Spinal cord (tissue), 10 donors: ENCODE measurements around the gene FBXW8. TPM values are rescaled to one million over a fixed set of nuclear protein-coding genes. Genes with fewer than 3 reads are reported as not detected.

ENCODE experiments used
- DNase-seq, 6 donors: peaks; one replicate each; pipeline versions ENCODE4 v3.0.0 to v3.0.0-alpha.2; 2013 to 2015; ENCODE audit warnings: low spot score in 6 of 6, low read depth in 4 of 6
- H3K27ac ChIP-seq: one replicate; pipeline ENCODE4 v1.5.1; 2013; ENCODE audit warnings: low read depth, low read length, control low read depth
- H3K27me3 ChIP-seq: one replicate; pipeline ENCODE4 v1.6.1; 2013; ENCODE audit warnings: low read length; ENCODE audit not compliant: control insufficient read depth, insufficient read depth
- H3K36me3 ChIP-seq: one replicate; pipeline ENCODE4 v1.6.1; 2013; ENCODE audit warnings: low read length; ENCODE audit not compliant: control insufficient read depth, insufficient read depth
- H3K4me1 ChIP-seq: one replicate; pipeline ENCODE4 v1.6.1; 2013; ENCODE audit warnings: low read length; ENCODE audit not compliant: control insufficient read depth, insufficient read depth
- H3K4me3 ChIP-seq: one replicate; pipeline ENCODE4 v1.5.1; 2013; ENCODE audit warnings: low read depth, low read length, control low read depth
- H3K9me3 ChIP-seq: one replicate; pipeline ENCODE4 v1.6.1; 2013; ENCODE audit warnings: low read length; ENCODE audit not compliant: control insufficient read depth, insufficient read depth
- WGBS: methylation state at CpG from one replicate; pipeline ENCODE4 v1.1.5; 2013; ENCODE audit warnings: missing lambda C conversion rate; ENCODE audit not compliant: insufficient coverage; 5-methylcytosine and 5-hydroxymethylcytosine counted together
- polyA plus RNA-seq, 2 donors: library from polyadenylated mRNA; unstranded; fragments of 120-200 nt; gene quantifications; one replicate each; pipeline ENCODE4 v1.2.1, GENCODE V29; 2013; ENCODE audit not compliant: insufficient read length in 2 of 2
- total RNA-seq, 2 donors: library from RNA; depleted of rRNA in 1 of 2; stranded (reverse); fragments of 120-200 nt in 1 of 2; fragments of >200 nt in 1 of 2; gene quantifications; one replicate each; pipeline versions ENCODE4 v1.2.3 to v1.2.4, GENCODE V29; 2013 to 2014
- donor health status: healthy.

The FBXW8 gene
- total and polyA plus RNA-seq, 4 donors: 9.3 to 18.2 (median 17.3) TPM

GRCh38 chr12:116931665-116932064, 20.9 kb downstream of the FBXW8 start:
- Histone ChIP-seq H3K27me3 (no peaks in the 10 kb centered on the region), H3K4me1 (peaks cover 5% of the 10 kb centered on the region), H3K36me3 (peaks cover 14% of the 10 kb centered on the region), H3K9me3 (no peaks in the 10 kb centered on the region), H3K4me3 (no peak overlapping the region), H3K27ac (no peak overlapping the region)
- DNase-seq: no peak

DNA sequence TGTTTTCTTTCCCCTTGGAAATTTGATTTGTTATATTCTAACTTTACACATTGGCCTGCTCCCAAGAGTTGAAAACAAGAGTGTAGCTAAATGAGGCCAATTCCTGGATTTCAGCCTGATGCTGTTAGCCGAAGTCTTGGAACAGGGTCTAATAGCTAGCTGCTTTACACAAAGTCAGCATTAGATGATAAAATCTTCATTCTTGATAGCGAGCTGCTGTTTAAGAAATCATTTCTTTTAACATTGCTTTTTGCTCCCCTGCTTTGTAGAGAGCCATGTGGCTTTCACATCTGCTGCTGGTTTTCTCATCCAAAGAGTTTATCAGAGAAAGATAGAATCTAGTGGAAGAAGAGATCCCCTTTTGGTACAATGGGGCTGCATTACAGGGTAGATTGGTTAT, 22.3 kb downstream of the FBXW8 start:
- peaks cover 2% of the 10 kb centered on the region for H3K4me1 ChIP-seq
- H3K27ac ChIP-seq: no peak overlapping the region
- DNase-seq: peak in 2 of 6 donors; percentile 70 to 81
- H3K36me3 ChIP-seq: peaks cover 13% of the 10 kb centered on the region
- H3K9me3 ChIP-seq: no peaks in the 10 kb centered on the region
- WGBS: no CpG with 5 or more reads among the region's 2 CpGs
- no peaks in the 10 kb centered on the region for H3K27me3 ChIP-seq
- no peak overlapping the region for H3K4me3 ChIP-seq

DNA sequence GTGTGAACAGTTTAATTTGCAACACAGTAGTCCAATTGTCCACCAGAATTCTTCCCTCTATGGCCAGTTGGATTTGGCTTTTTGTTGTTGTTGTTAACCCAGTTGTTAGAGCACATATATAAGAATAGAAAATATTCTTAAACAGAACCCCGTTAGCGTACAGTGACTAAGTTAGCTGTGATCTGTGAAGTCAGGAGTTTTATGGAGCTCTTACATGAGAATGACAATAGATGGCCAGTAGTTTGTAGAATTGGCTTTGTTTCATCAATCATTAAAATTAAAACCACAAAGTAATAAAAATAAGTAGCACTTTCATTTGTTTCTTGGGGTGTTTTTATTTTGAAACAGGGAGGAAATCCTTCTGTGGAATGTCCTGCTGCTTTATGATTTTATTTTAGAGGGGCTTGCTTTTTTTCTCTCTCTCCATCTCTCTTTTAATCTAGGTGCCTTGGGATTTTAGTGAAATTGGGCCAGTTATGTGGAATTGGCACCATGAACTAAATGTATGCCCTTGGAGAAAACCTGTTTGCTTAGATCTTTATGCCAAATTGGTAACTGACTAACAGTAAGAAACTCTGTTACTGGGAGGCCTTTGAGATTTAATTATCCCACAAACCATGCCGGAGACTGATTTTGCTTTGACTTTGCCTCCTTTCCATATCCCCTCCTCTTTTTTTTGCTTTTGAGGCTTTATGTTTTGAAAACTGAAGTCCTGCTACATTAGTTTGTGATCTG, 22.9 kb downstream of the FBXW8 start:
- Histone ChIP-seq H3K4me3 (no peak overlapping the region), H3K4me1 (peaks cover 2% of the 10 kb centered on the region), H3K9me3 (no peaks in the 10 kb centered on the region), H3K27me3 (no peaks in the 10 kb centered on the region), H3K36me3 (peaks cover 7% of the 10 kb centered on the region), H3K27ac (no peak overlapping the region)
- no CpG with 5 or more reads among the region's 3 CpGs for WGBS
- DNase-seq: no peak

- DNase-seq: no peak
- no peak overlapping the region for H3K4me3 ChIP-seq
- H3K36me3 ChIP-seq: no peaks in the 10 kb centered on the region
- no CpG with 5 or more reads among the region's 4 CpGs for WGBS
- H3K9me3 ChIP-seq: no peaks in the 10 kb centered on the region
- no peak overlapping the region for H3K27ac ChIP-seq
- H3K27me3 ChIP-seq: no peaks in the 10 kb centered on the region
- peaks cover 2% of the 10 kb centered on the region for H3K4me1 ChIP-seq
Observed at GRCh38 chr12:116934908-116935705, 24.4 kb downstream of the FBXW8 start.

DNA sequence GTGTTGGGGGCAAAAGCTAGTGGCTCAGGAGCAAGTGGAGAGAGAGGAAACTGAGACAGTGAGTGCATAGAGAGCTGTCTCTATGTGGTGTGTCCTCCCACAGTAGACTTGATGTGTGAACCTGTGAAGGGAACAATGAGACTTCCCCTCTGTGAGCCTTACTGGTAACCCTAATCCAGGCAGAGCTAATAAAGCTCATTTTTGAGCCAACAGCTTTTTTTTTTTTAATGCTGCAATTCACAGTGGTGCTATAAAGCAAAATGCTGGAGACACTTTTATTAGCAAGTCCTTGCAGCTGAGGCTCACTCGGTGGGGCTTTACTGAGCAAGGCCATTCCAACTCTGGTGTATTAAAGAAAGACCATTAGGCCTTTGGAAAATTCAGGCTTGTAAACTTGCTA, 26.9 kb downstream of the FBXW8 start:
- no peak overlapping the region for H3K4me3 ChIP-seq
- H3K27me3 ChIP-seq: no peaks in the 10 kb centered on the region
- no peaks in the 10 kb centered on the region for H3K36me3 ChIP-seq
- DNase-seq: peak in 1 of 6 donors; percentile 65
- no peak overlapping the region for H3K27ac ChIP-seq
- H3K4me1 ChIP-seq: no peaks in the 10 kb centered on the region
- no peaks in the 10 kb centered on the region for H3K9me3 ChIP-seq
- no CpG with 5 or more reads among the region's 1 CpG for WGBS

DNA sequence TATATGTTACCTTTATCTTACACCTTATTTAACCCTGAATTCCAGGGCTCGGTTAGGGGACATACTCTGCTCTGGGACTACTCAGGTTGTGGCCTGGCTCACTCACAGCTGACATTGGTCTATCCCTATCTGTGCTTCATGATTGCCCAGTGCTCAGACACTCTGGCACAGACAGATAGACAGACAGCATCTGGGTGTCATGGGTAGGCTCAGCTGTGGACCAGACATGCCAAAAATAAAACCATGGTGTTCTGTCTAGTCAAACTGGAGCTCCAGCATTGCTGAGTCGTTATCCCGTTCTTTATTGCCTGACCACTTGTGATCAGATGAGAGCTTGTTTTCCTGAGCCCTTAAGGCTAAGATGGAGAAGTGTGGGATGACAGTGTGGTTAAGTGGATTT, 29.0 kb downstream of the FBXW8 start:
- DNase-seq: no peak
- Histone ChIP-seq H3K4me1 (no peaks in the 10 kb centered on the region), H3K27ac (no peak overlapping the region), H3K27me3 (no peaks in the 10 kb centered on the region), H3K36me3 (no peaks in the 10 kb centered on the region), H3K9me3 (peaks cover 7% of the 10 kb centered on the region), H3K4me3 (no peak overlapping the region)
- WGBS: 86% methylated on average over 3 of the region's 3 CpGs

GRCh38 chr12:116941188-116941587, 30.4 kb downstream of the FBXW8 start:
- H3K9me3 ChIP-seq: peaks cover 7% of the 10 kb centered on the region
- no peaks in the 10 kb centered on the region for H3K27me3 ChIP-seq
- H3K36me3 ChIP-seq: peaks cover under 1% of the 10 kb centered on the region
- no peak overlapping the region for H3K27ac ChIP-seq
- no peaks in the 10 kb centered on the region for H3K4me1 ChIP-seq
- no peak overlapping the region for H3K4me3 ChIP-seq
- 78% methylated on average over 3 of the region's 5 CpGs for WGBS
- no peak for DNase-seq

- DNase-seq: no peak
- no peak overlapping the region for H3K27ac ChIP-seq
- no peak overlapping the region for H3K4me3 ChIP-seq
- peaks cover 7% of the 10 kb centered on the region for H3K9me3 ChIP-seq
- no peaks in the 10 kb centered on the region for H3K27me3 ChIP-seq
- WGBS: no CpG with 5 or more reads among the region's 6 CpGs
- H3K4me1 ChIP-seq: no peaks in the 10 kb centered on the region
- H3K36me3 ChIP-seq: peaks cover 10% of the 10 kb centered on the region
Observed at GRCh38 chr12:116943419-116944372, 32.9 kb downstream of the FBXW8 start.

- H3K27ac ChIP-seq: no peak overlapping the region
- peaks cover 7% of the 10 kb centered on the region for H3K9me3 ChIP-seq
- no peaks in the 10 kb centered on the region for H3K27me3 ChIP-seq
- peak in 1 of 6 donors; percentile 71 for DNase-seq
- 97% methylated on average over 5 of the region's 9 CpGs for WGBS
- peaks cover 10% of the 10 kb centered on the region for H3K36me3 ChIP-seq
- no peaks in the 10 kb centered on the region for H3K4me1 ChIP-seq
- H3K4me3 ChIP-seq: no peak overlapping the region
Observed at GRCh38 chr12:116945886-116946550, 35.3 kb downstream of the FBXW8 start.
